CD4-positive, alpha-beta T cell treated with Interleukin-15 for 4 hours (primary cell): ENCODE data around the gene CBX7.

Experiments
- DNase-seq: peaks from one replicate; pipeline ENCODE4 v3.0.0-alpha.2; 2020; ENCODE audit warnings: low spot score

The CBX7 gene

GRCh38 chr22:39123751-39124581 is 28.5 kb downstream of the CBX7 start:
- DNase-seq: no peak

- no peak for DNase-seq
Measured at GRCh38 chr22:39122772-39123470, 29.6 kb downstream of the CBX7 start.

- DNase-seq: no peak
Measured at GRCh38 chr22:39120983-39121382, 31.5 kb downstream of the CBX7 start.

GRCh38 chr22:39117585-39118191 is 34.8 kb downstream of the CBX7 start:
- DNase-seq: peak; percentile 94

DNA sequence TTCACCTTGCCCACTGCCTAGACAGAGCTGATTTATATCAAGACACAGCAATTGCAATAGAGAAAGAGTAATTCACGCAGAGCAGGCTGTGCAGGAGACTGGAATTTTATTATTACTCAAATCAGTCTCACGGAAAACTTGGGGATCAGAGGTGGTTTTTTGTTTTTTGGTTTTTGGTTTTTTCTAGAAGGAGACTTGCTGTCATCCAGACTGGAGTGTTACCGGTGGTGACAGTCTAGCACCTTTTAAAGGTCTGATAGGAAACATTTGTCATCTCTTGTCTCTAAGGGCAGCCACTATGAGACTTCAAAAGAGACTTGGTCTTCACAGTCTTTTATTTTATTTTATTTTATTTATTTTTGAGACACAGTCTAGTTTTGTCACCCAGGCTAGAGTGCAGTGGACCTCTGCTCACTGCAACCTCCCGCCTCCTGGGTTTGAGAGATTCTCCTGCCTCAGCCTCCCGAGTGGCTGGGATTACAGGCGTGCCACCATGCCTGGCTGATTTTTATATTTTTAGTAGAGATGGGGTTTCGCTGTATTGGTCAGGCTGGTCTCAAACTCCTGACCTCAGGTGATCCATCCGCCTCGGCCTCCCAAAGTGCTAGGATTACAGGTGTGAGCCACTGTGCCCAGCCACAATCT is 36.4 kb downstream of the CBX7 start:
- DNase-seq: peak; percentile 75

DNA sequence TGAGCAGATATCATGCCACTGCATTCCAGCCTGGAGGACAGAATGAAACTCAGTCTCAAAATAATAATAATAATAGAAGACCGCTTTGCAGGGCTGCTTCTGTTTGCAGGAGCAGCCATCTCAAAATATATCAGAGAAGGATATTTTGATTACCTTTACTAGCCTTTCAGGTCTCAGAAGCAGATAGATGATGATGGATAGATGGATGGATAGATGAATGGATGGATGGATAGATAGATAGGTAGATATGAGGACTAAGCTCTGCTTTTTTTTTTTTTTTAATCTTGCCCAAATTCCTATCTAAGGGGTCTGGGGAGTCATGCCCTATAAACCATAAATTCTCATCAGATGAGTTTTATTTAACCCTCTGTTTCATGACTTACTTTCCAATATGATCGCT is 36.9 kb downstream of the CBX7 start:
- no peak for DNase-seq

DNA sequence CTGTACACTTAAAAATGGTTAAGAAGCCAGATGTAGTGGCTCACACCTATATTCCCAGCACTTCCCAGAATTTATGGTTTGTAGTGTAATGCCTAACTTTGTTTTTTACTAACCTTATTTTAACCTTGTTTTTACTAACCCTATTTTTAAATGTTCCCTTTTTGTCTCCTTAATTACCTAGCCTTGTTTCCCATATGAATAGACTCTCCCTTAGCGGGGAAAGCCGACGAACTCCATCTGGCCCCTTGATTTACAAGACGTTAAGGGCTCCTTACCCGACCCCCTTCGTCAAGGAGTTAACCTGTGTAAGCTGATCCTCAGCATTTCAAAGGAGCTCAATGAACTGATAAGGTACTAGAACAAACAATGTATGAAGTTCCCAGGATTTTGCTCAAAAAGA is 38.4 kb downstream of the CBX7 start:
- no peak for DNase-seq

DNA sequence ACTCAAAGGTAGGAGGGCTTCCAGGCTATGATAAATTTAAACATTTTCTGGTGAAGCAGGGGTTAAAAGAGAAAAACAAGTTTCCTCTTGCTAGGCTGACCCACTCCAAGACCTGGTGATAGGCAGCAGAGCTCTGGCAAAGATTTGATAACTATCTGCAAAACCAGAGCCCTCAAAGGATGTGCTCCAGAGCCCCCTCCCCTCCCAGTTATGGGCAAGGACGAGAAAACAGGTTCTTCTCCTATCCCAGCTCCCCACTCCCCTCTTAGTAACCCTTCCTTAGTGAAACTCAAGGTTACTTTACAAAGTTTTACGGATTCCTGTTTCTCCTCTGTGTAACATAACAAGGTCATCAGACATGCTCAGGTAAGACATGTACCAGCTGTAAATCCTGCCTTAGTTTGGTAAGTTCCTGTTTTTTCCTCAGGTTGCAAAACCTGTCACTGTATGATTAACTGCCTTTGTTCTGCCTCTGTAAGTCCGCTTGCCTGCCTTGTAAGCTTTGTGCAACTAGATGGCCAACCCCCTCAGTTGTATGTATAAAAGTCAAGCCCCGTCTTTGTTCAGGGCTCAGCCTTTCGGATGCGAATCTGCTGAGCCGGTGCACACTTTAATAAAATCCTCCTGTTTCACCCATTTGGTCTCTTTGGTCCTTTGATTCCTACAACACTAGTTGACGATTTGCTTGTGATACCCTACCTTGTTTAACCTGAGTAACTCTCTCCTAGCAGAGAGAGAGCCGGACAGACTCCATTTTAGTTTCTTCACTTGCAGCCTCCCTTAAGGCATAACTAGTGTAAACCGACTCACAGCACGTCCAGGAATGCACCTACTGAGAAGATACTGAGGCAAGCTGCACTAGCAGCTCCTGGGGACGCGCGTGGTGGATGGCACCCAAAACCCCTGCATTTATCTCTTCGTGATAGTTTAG is 41.6 kb downstream of the CBX7 start:
- DNase-seq: no peak

DNA sequence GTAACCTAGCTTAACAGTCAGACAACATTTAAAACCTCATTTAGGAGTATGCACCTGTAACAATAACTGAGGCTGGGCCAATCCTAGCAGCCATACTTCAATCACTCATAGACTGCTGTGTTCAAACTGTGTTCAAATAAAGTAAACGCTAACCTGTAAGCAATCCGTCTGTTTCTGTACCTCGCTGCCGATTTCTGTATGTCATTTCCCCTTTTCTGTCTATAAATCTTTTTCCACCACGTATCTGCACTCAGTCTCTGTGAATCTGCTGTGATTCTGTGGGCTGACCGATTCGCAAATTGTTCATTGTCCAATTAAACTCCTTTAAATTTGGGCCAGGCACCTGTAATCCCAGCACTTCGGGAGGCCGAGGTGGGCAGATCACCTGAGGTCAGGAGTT is 43.1 kb downstream of the CBX7 start:
- no peak for DNase-seq

DNA sequence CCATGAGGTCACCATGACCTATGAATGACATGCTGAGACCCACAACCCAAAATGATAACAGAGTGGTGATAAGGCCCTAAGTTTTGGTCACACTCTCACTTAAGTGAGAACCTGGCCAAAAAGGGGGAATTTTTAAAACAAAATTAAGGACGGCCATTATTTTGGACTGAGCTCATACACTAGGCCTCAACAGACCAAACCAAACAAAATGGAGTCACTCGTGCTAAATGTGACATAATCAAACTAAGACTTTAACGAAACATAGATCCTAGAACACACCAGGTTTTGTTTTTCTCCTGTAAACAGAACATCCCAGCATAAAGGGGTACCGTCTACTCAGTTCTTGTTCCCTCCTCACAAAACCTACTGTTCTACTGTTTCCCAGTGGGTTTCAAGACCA is 44.0 kb downstream of the CBX7 start:
- no peak for DNase-seq

- DNase-seq: no peak
Measured at GRCh38 chr22:39106326-39106725, 46.2 kb downstream of the CBX7 start.

GRCh38 chr22:39103431-39103830 is 49.0 kb downstream of the CBX7 start:
- DNase-seq: no peak

GRCh38 chr22:39101226-39101625 is 51.3 kb downstream of the CBX7 start:
- DNase-seq: no peak

GRCh38 chr22:39098576-39098975 is 53.9 kb downstream of the CBX7 start:
- DNase-seq: no peak

GRCh38 chr22:39098026-39098425 is 54.5 kb downstream of the CBX7 start:
- DNase-seq: no peak

DNA sequence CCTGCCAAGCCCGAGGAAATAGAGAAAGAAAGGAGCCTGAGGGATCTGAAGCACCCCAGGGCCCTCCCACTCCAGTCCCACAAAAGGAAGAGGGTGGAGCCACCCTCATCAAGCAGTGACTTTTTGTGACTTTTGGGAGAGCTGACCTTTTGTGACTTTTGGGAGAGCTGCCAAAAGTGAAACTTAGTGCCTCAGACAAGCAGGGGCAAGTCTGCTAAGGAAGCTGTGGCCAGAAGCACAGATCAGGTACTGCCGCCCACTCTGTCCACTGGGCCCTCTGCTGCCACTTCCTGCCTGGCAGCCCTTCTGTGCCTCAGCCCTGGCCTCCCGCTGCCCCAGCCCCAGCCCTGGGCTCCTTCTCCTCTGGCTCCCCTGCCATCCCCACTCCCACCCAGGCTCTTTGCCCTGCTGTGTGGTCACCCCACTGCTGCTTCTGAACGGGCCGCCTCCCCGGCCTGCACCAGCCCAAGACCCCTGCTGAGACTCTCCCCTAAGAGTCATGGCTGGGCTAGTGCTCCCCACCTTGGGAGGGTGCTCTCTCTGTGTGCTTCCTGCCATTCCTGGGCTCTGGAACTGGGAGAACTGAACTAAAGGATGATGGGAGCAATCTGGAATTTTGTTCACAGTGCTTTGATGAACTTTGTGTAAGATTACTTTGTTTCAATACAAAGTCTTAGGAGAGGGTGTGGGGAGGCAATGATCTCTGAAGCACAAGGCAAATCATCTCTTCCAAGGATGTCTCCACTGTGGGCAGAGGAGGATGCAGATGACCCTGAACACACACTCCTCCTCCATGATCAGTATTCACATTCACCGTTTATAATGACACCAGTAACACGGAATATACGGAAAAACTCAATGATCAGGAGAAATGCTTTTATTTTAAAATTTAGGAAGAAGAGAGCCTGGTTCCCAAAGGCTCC is 55.1 kb downstream of the CBX7 start, which contains the start of gene APOBEC3H:
Gene APOBEC3H (plus strand): TSS at position 147 of the 923 bp plus-strand sequence. CDS start 3,035 bp downstream, outside the sequence.
- peak; percentile 59 for DNase-seq

- no peak for DNase-seq
Measured at GRCh38 chr22:39095971-39096370, 56.5 kb downstream of the CBX7 start.

DNA sequence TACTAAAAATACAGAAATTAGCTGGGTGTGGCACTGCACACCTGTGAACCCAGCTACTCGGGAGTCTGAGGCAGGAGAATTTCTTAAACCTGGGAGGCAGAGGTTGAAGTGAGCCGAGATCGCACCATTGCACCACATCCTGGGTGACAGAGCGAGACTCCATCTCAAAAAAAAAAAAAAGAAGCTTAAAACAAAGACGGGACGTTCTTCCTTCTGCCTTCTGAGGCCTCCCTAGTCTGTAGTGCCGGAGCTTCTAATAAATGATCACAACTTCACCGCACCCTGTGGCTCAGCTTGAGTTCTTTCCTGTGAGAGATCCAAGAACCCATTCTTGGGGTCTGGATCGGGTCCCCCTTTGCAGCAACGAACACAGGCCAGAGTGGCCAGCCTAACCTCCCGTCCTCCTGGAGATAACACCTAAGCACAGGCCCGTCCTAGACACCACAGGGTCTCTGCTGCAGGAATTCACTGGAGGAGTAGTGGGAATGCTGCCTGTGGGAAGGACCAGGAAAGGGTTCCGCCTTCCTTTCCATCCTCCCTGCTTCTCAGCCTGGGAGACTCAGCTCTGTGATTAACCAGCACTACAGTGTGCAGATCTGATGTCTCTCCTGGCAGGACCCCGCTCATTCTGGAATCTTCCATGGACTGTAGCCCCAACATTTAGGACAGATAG is 57.6 kb downstream of the CBX7 start:
- peak; percentile 50 for DNase-seq

DNA sequence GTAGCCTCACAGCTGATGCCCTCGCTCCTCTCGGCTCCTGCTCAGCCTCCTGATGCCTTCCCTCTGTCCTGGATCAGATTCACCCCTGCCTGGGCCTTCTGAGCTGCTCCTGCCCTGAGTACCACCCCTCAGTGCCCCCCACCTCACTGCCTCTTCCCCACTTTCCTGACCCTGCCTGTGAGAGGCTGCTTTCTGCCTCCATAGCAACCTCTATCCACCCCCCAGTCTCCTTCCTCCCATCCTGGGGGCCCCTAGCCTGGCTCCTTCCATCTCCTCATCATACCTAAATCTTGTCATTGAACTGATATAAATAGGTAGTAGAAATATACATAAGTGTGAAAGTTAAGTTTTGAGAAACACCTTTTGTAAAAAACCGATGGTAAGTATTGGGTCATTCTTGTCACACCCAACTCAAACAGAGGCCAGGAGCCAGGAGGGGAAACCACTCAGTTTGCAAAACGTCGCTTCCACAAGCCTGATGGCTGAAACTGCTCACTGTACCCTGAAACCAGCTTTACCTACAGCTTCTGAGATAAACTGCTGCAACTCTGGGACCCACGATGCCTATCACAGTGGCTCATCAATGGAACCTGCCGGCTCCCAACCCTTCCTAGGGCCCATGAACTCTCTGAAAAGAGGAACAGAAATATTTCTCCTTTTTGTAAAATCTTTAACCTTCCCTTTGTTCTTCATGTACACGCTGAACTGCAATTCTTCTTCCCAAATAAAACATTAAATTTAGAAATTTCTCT is 60.2 kb downstream of the CBX7 start:
- DNase-seq: no peak
